ENCODE data around the gene FAM120B.

DNA sequence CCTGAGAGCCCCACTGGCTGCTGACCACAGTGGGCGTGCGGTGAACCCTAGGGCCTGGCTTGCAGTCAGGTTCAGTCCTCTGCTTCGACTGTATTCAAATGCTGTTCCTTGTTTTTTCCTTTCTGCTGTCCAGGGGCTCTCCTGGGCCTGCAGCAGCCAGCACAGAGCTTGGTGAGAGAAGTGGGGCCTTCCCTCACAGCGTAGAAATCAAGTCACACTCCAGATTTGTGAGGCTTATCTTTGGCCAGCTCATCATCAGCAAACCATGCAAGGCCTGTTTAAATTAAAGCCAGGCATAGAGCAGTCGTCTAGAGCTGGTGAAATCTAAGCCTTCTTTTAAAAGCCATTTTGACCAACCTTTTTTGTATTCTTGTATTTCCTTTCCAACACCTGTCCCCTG, 8.4 kb downstream of the FAM120B start:
- TF ChIP-seq POLR2A (IDR thresholded peaks at IDR 0.05; ENCODE audit: low read depth, low read length) (no peak), POLR2AphosphoS5 (IDR thresholded peaks at IDR 0.05; ENCODE audit: low read depth, low read length) (no peak)
